Measurements from ENCODE around the gene CAMSAP1.
A peak's percentile ranks its signal among the peaks of the same experiment; 100 is the strongest.
"Not testable (repeated sequence)": the region's sequence is repeated elsewhere in the genome, so short reads cannot be mapped to it uniquely, and the experiment has no call there.

Gene CAMSAP1, protein sequence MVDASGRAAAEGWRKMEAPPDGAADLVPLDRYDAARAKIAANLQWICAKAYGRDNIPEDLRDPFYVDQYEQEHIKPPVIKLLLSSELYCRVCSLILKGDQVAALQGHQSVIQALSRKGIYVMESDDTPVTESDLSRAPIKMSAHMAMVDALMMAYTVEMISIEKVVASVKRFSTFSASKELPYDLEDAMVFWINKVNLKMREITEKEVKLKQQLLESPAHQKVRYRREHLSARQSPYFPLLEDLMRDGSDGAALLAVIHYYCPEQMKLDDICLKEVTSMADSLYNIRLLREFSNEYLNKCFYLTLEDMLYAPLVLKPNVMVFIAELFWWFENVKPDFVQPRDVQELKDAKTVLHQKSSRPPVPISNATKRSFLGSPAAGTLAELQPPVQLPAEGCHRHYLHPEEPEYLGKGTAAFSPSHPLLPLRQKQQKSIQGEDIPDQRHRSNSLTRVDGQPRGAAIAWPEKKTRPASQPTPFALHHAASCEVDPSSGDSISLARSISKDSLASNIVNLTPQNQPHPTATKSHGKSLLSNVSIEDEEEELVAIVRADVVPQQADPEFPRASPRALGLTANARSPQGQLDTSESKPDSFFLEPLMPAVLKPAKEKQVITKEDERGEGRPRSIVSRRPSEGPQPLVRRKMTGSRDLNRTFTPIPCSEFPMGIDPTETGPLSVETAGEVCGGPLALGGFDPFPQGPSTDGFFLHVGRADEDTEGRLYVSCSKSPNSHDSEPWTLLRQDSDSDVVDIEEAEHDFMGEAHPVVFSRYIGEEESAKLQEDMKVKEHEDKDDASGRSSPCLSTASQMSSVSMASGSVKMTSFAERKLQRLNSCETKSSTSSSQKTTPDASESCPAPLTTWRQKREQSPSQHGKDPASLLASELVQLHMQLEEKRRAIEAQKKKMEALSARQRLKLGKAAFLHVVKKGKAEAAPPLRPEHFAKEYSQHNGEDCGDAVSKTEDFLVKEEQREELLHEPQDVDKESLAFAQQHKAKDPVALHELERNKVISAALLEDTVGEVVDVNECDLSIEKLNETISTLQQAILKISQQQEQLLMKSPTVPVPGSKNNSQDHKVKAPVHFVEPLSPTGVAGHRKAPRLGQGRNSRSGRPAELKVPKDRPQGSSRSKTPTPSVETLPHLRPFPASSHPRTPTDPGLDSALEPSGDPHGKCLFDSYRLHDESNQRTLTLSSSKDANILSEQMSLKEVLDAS (N-terminal part only)

DNA sequence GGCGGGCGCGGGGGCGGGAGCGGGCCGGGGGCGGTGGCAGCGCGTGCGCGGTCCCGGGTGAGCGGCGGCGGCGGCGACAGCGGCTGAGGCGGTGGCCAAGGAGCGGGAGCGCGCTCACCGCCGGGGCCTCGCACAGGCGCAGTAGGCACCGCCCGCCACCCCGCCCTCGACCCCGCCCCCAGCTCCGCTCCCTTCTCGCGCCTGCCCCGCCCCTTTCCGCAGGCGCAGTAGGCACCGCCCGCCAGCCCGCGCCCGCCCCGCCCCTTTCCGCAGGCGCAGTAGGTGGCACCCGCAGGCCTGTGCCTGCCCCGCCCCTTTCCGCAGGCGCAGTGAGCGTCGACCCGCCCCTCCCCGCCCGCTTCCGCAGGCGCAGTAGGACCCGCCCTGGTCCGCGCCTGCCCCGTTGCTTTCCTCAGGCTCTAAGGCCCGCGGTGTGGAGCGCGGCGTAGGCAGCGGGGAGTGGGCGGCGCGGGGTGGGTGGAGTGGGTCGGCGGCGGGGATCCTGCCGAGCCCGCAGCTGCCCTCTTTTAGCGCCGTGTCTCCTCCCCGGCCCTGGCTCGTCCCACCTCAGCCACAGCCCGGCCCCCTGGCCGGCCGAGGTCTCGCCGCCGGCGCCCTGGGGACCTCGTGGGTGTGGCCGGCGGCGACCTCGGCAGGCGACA, at the start of gene CAMSAP1:
Gene CAMSAP1 (minus strand): TSS at position 116 of the 662 bp plus-strand sequence. CDS start 387 bp downstream, outside the sequence.
- DNase-seq, result peak; percentile 94

GRCh38 chr9:135956802-135957174, 49.4 kb upstream of the CAMSAP1 start:
- DNase-seq, result no peak

GRCh38 chr9:135955934-135956801, 48.8 kb upstream of the CAMSAP1 start:
- no peak for DNase-seq

GRCh38 chr9:135952664-135953206, 45.4 kb upstream of the CAMSAP1 start:
- DNase-seq, result no peak

DNA sequence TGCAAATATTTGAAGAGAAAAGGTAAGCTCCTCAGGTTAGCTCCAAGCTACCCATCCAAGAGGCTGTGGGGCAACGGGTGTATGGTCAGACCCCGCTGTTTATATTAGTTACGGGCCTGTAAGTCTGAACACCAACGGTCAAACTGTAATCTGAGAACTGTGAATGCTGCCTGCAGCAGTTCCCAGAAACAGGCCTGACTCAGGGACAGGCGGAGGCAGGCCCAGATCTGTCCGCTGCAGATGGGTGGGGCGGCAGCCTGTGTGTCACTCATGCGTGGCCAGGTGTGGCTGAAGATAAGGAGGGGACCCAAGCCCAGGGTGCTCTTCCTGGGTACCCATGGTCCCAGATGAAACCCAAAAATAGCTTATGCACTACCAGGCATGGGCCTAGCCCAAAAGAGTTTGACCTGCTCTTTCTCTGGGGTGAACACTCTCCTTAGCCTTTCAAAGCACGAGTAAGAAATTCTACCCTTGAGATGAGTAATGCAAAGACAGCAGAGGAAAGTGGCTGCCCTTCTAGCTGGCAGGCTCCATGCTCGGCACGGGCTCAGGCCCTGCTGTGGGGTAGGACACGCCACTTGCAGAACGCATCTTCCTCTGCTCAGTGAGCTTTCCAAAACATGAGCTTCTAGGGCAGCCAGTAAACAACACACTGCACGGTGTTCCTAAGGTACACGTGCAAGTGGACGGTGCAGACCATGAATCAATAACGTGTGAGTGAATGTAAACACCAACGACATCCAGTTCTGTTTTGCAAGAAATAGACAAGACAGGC, 44.7 kb upstream of the CAMSAP1 start:
- no peak for DNase-seq

- not testable (repeated sequence) for DNase-seq
Observed at GRCh38 chr9:135951310-135951709, 44.0 kb upstream of the CAMSAP1 start.

DNA sequence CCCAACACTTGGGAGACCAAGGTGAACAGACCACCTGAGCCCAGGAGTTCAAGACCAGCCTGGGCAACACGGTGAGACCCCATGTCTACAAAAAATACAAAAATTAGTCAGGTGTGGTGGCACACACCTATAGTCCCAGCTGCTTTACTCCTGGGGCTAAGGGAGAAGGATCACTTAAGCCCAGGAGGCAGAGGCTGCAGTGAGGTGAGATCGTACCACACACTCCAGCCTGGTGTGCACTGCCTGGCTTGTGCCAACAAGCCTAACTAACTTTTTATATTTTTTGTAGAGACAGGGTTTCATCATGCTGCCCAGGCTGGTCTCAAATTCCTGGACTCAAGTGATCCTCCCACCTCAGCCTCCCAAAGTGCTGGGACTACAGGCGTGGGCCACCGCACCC, 43.5 kb upstream of the CAMSAP1 start:
- not testable (repeated sequence) for DNase-seq

GRCh38 chr9:135950135-135950682, 42.9 kb upstream of the CAMSAP1 start:
- DNase-seq, result no peak

- DNase-seq, result no peak
Observed at GRCh38 chr9:135949501-135950134, 42.3 kb upstream of the CAMSAP1 start.

DNA sequence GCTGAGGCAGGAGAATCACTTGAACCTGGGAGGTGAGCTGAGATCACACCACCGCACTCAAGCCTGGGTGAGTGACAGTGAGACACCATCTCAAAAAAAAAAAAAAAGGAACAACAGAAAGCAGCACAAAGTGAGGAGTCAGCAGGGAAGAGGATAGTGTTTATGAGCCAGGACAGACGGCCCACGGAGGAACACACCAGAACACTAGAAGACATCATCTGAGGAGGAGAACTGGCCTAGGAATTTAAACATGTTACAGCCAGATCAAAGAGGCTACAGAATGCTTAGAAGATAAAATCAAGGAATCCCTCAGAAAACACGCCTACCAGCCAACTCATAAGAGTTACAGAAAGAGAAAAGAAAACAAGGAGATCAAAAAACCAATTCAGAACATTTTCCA, 41.6 kb upstream of the CAMSAP1 start:
- DNase-seq, result no peak

DNA sequence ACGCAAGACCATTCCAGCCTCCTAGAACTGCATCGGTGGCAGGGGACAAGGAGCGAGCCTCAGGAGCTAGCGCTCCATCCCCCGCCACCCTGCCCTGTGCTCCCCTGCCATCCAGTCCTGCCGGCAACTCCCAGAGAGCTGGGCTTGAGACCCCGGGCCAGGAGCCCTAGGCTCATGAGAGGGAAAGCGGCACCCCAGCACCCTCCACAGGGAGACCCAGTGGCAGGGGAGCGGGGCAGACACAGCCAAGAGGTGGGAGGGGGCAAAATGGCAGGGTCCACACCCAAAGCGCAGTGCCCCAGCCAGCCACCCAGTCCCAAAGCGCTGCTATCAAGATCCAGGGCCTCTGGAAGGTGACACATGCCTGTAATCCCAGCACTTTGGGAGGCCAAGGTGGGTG, 41.1 kb upstream of the CAMSAP1 start:
- no peak for DNase-seq

DNA sequence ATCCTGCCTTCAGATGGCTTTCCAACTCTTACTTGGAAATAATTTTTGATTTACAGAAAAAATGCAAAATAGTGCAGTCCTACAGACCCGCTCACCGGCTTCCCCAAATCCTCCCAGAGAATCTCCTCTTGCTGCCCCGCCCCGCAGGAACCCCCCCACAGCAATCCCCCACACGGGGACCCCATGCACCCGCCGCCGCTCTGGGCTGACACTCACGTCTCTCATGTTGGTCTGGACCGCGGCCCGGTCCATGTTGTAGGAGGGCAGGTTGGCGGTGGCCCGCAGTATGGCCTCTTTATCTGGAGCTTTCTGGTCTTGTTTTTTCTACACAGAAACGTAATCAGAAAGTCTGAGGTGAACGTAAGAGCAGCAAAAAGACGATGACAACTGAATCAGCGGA, 40.2 kb upstream of the CAMSAP1 start:
- no peak for DNase-seq

- DNase-seq, result not testable (repeated sequence)
Observed at GRCh38 chr9:135947105-135947504, 39.8 kb upstream of the CAMSAP1 start.

DNA sequence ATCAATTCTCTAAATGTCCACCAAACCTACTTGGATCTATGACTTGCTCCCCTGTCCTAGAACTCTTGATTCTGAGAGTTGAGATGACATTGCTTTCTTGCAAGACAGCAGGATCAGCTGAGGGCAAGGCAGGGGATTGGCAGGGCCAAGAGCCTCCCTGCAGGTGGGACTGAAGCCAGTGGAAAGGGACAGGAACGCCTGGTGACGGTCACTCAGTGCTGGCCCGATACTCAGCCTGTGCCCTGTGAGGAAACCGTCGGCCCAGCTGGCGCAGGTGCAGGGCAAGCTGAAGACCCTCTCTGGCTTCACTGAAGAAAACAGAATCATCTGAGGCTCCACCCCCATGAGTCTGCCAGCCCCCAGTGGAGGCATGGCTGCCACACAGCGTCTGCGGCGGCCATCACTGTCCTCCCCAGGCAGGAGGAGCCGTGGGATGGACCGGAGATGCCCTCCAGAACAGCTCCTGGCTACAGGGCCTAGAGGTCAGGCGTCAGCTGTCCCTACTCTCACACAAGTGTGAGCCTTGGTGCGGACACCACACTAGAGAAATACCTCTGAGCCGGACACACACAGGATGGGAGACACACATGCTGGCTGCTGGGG, 39.1 kb upstream of the CAMSAP1 start:
- DNase-seq, result no peak

DNA sequence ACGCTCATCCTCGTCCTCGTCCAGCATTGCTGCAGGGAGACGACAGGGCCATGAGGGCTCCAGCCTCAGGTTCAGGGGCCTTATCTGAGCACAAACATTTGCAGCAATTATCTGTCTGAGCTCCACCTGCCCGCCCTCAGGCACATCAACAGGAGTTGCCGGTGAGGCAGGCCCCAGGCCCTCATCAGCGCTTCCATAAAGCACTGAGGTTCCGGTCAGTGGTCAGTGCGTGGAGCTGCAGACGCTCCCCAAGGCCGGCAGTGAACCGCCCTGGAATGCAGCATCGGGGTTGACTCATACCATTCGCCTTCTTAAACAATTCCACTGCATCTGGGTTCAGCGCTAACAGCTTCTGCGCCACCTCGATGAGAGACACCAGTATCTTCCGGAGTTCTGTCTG, 38.6 kb upstream of the CAMSAP1 start:
- no peak for DNase-seq

- no peak for DNase-seq
Observed at GRCh38 chr9:135944444-135945252, 37.3 kb upstream of the CAMSAP1 start.

DNA sequence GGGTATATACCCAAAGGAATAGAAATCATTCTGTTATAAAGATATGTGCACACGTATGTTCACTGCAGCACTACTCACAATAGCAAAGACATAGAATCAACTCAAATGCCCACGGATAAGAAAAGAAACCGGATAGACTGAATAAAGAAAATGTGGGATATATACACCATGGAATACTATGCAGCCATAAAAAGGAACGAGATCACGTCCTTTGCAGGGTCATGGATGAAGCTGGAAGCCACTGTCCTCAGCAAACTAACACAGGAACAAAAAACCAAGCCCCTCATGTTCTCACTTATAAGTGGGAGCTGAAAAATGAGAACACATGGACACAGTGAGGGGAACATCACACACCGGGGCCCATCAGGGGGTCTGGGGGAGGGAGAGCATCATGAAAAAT, 36.3 kb upstream of the CAMSAP1 start:
- DNase-seq, result not testable (repeated sequence)

DNA sequence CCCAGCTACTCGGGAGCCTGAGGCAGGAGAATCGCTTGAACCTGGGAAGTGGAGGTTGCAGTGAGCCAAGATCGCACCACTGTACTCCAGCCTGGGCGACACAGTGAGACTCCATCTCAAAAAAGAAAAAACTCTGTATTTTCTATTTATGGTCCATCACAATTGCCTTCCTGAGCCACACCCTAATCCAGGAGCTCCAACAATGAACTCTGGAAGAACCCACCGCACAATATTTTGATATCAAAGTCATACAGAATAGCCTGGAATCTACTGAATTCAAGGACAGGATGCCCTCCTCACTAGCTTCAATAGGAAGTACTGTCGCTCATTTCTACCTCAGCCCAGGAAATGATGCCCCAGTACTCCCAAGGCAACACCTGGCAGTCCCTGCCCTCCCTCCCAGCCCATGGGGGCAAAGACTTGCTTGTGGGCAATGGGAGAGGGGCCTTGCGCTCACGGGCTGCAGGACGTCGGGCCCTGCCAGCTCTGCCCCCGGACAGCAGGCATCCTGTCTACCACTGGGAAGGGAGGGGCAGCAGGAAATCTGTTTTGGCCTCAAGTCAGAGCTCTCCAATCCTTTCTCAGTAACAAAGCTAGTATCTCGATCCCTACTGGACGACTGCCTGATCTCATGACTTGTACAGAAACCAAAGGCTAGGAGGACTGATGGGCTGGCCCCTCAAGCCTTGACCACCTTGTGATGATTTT, 34.1 kb upstream of the CAMSAP1 start:
- no peak for DNase-seq

Data from stimulated activated CD4-positive, alpha-beta T cell treated with anti-CD3 and anti-CD28 coated beads, Interleukin-15, amount 100 ng/mL, for 24 hours (primary cell).